Osteocyte (in vitro differentiated cells): ENCODE measurements around the gene USP6. TPM values are rescaled to one million over a fixed set of nuclear protein-coding genes. Genes with fewer than 3 reads are reported as not detected.
A peak's percentile ranks its signal among the peaks of the same experiment; 100 is the strongest.
"Not testable (repeated sequence)": the region's sequence is repeated elsewhere in the genome, so short reads cannot be mapped to it uniquely, and the experiment has no call there.

Experiments used
- DNase-seq: peaks from one replicate; pipeline ENCODE4 v3.0.0; 2021; ENCODE audit warnings: mixed read lengths; ENCODE audit not compliant: unreplicated experiment; ENCODE audit errors: extremely low spot score
- H3K27ac Mint-ChIP-seq: one replicate; pipeline ENCODE4 v1.8.0; 2021; ENCODE audit warnings: mild to moderate bottlenecking, mixed read lengths; ENCODE audit not compliant: unreplicated experiment
- H3K27me3 Mint-ChIP-seq: one replicate; pipeline ENCODE4 v1.8.0; 2021; ENCODE audit warnings: mixed read lengths; ENCODE audit not compliant: unreplicated experiment
- H3K36me3 Mint-ChIP-seq: one replicate; pipeline ENCODE4 v1.8.0; 2021; ENCODE audit warnings: mixed read lengths; ENCODE audit not compliant: unreplicated experiment
- H3K4me1 Mint-ChIP-seq: one replicate; pipeline ENCODE4 v1.8.0; 2021; ENCODE audit warnings: mixed read lengths; ENCODE audit not compliant: unreplicated experiment
- H3K4me3 Mint-ChIP-seq: one replicate; pipeline ENCODE4 v1.8.0; 2021; ENCODE audit warnings: mild to moderate bottlenecking, moderate library complexity, mixed read lengths; ENCODE audit not compliant: unreplicated experiment
- H3K9me3 Mint-ChIP-seq: one replicate; pipeline ENCODE4 v1.8.0; 2021; ENCODE audit warnings: mixed read lengths; ENCODE audit not compliant: unreplicated experiment
- total RNA-seq: library from RNA; stranded (reverse); gene quantifications from 2 replicates; pipeline ENCODE4 v1.2.1, GENCODE V29; 2021
- TF ChIP-seq, protein P1 (sequence below): fragments of 200-600 bp; sonication (generic); IDR thresholded peaks from 2 replicates; pipeline ENCODE4 v1.5.0; 2021; ENCODE audit warnings: antibody characterized with exemption, mild to moderate bottlenecking, moderate library complexity

The USP6 gene
- total RNA-seq, 1 donor from 2014 or later, result 0.13 TPM

DNA sequence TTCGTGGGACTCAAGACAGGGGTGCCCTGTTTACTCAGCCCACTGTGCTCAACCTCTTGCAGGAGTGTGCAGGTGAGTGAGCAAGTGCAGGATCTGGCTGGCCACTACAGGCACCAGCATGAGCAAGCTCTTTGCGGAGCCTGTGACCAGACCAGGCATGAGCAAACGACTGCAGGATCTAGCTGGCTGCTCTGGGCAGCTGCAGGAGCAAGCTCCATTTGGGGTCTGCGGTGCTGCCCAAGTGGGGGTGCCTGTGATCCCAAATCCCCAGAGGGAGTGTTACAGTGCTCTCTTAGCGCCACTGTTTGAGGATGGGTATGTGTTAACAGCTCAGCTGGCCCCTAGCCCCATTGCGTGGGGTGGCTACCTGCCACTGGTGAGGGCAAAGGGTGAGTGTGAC, 2.4 kb downstream of the USP6 start:
- H3K27me3 Mint-ChIP-seq, result peaks cover 2% of the 10 kb centered on the region
- DNase-seq, result no peak
- H3K36me3 Mint-ChIP-seq, result peaks cover 5% of the 10 kb centered on the region
- H3K4me1 Mint-ChIP-seq, result peaks cover 2% of the 10 kb centered on the region
- no peak overlapping the region for H3K4me3 Mint-ChIP-seq
- TF ChIP-seq, protein P1, sequence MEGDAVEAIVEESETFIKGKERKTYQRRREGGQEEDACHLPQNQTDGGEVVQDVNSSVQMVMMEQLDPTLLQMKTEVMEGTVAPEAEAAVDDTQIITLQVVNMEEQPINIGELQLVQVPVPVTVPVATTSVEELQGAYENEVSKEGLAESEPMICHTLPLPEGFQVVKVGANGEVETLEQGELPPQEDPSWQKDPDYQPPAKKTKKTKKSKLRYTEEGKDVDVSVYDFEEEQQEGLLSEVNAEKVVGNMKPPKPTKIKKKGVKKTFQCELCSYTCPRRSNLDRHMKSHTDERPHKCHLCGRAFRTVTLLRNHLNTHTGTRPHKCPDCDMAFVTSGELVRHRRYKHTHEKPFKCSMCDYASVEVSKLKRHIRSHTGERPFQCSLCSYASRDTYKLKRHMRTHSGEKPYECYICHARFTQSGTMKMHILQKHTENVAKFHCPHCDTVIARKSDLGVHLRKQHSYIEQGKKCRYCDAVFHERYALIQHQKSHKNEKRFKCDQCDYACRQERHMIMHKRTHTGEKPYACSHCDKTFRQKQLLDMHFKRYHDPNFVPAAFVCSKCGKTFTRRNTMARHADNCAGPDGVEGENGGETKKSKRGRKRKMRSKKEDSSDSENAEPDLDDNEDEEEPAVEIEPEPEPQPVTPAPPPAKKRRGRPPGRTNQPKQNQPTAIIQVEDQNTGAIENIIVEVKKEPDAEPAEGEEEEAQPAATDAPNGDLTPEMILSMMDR, result no peak
- H3K9me3 Mint-ChIP-seq, result no peaks in the 10 kb centered on the region
- H3K27ac Mint-ChIP-seq, result no peak overlapping the region

DNA sequence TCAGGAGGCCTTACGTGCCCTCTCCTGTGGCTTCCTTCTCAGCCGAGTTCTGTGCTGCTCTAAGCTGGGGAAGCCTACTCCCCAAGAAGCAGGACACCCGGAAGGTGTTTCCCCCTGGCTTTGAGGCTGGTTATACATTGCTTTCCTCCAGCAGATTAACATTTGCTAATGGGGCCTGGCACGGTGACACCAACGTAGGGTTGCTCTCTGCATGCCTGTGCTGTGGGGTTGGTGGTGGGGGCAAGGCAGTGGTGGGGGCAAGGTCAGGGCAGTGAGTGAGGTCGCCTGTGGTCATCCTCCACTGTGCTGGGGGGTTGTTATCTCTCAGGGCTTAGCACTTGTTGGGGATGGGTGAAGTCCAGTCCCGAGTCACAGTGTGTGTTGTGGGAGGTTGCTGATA, 4.2 kb downstream of the USP6 start:
- no peak for DNase-seq
- Mint-ChIP-seq H3K4me3 (no peak overlapping the region), H3K4me1 (peaks cover 2% of the 10 kb centered on the region), H3K27me3 (peaks cover 5% of the 10 kb centered on the region), H3K27ac (no peak overlapping the region), H3K9me3 (no peaks in the 10 kb centered on the region), H3K36me3 (no peaks in the 10 kb centered on the region)
- TF ChIP-seq, protein P1, result no peak

DNA sequence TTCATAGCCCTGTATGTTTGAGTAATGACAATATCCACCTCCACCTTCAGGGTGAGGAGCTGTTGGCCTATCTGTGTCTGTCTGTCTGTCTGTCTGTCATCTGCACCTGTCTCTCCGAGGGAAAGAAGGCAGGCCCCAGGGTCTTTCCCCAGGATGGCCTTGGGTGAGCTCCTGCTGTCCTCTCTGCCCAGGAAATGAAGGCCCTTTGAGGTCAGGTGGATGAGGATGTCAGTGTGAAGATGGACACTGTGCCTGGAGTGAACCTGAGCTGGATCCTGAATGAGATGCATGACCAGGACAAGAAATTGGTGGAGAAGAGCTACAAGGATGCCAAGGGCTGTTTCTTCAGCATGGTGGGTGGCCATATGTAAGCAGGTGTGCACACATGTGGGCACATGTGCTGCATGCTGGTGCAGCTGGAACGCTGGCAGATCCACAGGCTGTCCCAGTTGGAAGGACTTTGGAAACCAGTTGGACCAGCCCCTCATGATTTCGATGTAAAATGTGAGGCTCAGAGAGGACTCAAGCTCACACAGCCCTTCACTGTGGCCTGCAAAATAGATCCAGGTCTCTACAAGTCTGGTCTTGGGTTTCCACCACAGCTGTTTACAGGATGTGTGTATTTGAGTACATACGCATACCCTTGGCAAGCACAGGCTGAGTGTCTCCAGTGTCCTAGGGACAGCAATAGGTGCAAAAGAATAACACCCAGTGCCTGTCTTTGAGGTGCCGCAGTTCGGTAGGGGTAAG, 4.8 kb downstream of the USP6 start:
- not testable (repeated sequence) for H3K27ac Mint-ChIP-seq, H3K4me3 Mint-ChIP-seq, H3K27me3 Mint-ChIP-seq, H3K36me3 Mint-ChIP-seq, H3K9me3 Mint-ChIP-seq, H3K4me1 Mint-ChIP-seq
- DNase-seq, result peak; percentile 67

DNA sequence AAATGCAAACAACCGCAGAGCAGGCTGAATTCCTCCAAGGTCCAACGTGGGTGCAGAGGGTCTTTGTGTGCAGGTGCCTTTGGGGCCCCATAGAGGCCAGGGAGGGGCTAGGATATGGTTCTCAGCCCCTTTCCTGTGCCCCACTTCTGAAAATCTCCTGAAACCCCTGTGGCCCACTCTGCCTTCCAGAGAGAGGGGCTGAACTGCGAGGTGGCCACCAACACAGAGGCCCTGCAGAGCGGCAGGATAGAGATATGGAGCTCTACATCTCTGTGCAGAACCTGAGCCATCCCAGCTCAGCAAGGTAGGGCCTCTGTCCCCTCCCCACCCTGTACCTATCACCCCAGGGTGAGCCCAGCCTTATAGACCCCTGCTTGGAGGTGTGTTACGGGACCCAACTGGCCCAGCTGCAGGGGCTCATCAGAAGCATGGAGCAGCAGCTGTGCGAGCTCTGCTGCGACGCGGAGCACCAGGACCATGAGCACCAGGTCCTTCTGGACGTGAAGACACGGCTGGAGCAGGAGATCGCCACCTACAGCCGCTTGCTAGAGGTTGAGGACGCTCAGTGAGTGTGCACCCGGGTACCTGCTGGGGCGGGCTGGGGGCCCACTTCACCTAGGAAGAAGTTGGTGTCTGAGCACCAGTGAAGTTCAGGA, 5.5 kb downstream of the USP6 start:
- TF ChIP-seq, protein P1, result no peak
- Mint-ChIP-seq H3K4me1 (peaks cover 2% of the 10 kb centered on the region), H3K27me3 (peaks cover 9% of the 10 kb centered on the region), H3K27ac (no peak overlapping the region), H3K9me3 (no peaks in the 10 kb centered on the region), H3K4me3 (peak overlapping the region; percentile 16), H3K36me3 (no peaks in the 10 kb centered on the region)
- DNase-seq, result peak; percentile 65

DNA sequence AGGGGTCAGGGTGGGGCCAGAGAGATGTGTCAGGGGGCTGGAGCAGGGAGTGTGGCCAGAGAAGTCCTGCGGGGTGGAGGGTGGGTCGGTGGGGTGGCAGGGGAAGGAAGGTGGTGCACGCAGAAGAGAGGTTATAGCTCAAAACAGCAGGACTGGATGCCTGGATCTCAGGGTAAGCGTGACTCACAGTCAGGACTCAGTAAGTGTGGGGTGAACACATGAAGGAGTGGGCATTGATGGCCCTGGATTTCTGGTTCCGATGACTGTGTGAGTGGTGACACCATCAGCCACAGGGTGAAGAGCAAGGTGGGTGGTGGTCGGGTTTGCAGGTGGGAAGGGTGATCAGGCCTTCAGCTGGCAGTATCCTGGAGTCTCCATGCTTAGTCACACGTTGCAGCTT, 6.2 kb downstream of the USP6 start:
- not testable (repeated sequence) for H3K27ac Mint-ChIP-seq, H3K27me3 Mint-ChIP-seq, H3K4me1 Mint-ChIP-seq, H3K9me3 Mint-ChIP-seq, H3K36me3 Mint-ChIP-seq
- peak overlapping the region; percentile 72 for H3K4me3 Mint-ChIP-seq
- peak; percentile 71 for DNase-seq

DNA sequence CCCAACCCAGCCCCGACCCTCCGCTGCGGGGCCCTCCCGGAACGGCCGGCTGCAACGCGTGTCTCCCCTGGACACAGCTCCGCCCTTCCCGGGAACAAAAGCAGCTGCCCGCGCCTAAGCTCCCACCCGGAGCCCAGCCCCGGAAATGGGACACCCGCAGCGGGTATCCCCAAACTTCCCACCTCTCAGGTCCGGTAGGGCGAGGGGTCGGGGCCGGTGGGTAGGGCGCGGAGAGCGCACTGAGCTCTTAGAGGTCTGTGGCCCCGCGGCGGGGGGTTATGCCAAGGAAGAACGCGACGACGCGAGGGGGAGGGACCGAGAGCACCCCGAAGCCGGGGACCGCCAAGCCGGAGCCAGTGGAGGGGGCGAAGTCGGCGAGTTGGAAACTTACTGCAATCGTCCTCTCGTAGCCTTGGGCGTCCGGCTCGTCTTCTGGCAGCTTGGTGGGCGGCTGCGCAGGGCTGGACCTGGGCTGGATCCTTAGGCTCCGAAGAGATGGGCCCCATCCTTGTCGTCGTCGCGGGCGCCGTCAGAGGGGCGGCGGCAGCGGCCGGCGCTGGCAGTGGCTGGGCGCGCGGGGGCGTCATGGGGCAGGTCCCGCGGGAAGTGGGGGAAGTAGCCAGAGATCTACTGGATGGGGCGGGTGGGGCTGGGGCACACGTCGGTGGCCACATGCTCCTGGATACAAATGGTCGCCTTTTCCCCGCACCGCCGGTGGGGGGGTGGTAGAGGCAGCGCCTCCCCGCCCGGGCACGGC, 6.9 kb downstream of the USP6 start:
- peaks cover 2% of the 10 kb centered on the region for H3K4me1 Mint-ChIP-seq
- TF ChIP-seq, protein P1, result no peak
- no peak overlapping the region for H3K27ac Mint-ChIP-seq
- peak; percentile 84 for DNase-seq
- H3K9me3 Mint-ChIP-seq, result no peaks in the 10 kb centered on the region
- peaks cover 11% of the 10 kb centered on the region for H3K27me3 Mint-ChIP-seq
- H3K4me3 Mint-ChIP-seq, result peak overlapping the region; percentile 72
- H3K36me3 Mint-ChIP-seq, result no peaks in the 10 kb centered on the region
